Activated CD8-positive, alpha-beta T cell treated with anti-CD3 and anti-CD28 coated beads for 36 hours (primary cell): ENCODE results near the gene AP5Z1. TPM values are rescaled to one million over a fixed set of nuclear protein-coding genes. Genes with fewer than 3 reads are reported as not detected.

ENCODE experiments used
- ATAC-seq: fragments of 200-7000 bp; cut with Tn5 transposase; one replicate; pipeline ENCODE4 v1.10.0; 2021; ENCODE audit warnings: mild to moderate bottlenecking, moderate library complexity
- CTCF ChIA-PET: fragments of 350-600 bp; sonication (Branson Sonifier 250); formaldehyde crosslinking; loops from one replicate; lab custom pipeline; 2021; ENCODE audit warnings: antibody characterized with exemption; lab: Charles Lee
- POLR2A ChIA-PET: fragments of 350-600 bp; sonication (Branson Sonifier 250); formaldehyde crosslinking; loops from one replicate; lab custom pipeline; 2021; ENCODE audit warnings: antibody characterized with exemption; lab: Charles Lee
- DNase-seq: peaks from one replicate; pipeline ENCODE4 v3.0.0-alpha.2; 2020
- H3K27ac Mint-ChIP-seq: one replicate; pipeline ENCODE4 v1.8.0; 2021; ENCODE audit warnings: mild to moderate bottlenecking, mixed read lengths
- H3K27me3 Mint-ChIP-seq: one replicate; pipeline ENCODE4 v1.8.0; 2021; ENCODE audit warnings: mixed read lengths
- H3K36me3 Mint-ChIP-seq: one replicate; pipeline ENCODE4 v1.8.0; 2021; ENCODE audit warnings: low read depth, mixed read lengths
- H3K4me1 Mint-ChIP-seq: one replicate; pipeline ENCODE4 v1.8.0; 2021; ENCODE audit warnings: low read depth, mixed read lengths
- H3K4me3 Mint-ChIP-seq: one replicate; pipeline ENCODE4 v1.8.0; 2021; ENCODE audit warnings: mild to moderate bottlenecking, moderate library complexity, mixed read lengths
- H3K9me3 Mint-ChIP-seq: one replicate; pipeline ENCODE4 v1.8.0; 2021; ENCODE audit warnings: mixed read lengths
- intact Hi-C: fragments of 100-400 bp; cut with micrococcal nuclease; formaldehyde crosslinking; loops from one replicate; pipeline ENCODE4 v1.10.0; 2022
- total RNA-seq, 2 experiments: library from RNA; stranded (reverse); gene quantifications; one replicate each; pipeline ENCODE4 v1.2.3, GENCODE V29; 2021
- TF ChIP-seq, protein P1 (sequence below): fragments of 200-600 bp; IDR thresholded peaks from one replicate; pipeline ENCODE4 v1.8.0; 2022; ENCODE audit warnings: antibody characterized with exemption, mild to moderate bottlenecking

Gene AP5Z1, protein sequence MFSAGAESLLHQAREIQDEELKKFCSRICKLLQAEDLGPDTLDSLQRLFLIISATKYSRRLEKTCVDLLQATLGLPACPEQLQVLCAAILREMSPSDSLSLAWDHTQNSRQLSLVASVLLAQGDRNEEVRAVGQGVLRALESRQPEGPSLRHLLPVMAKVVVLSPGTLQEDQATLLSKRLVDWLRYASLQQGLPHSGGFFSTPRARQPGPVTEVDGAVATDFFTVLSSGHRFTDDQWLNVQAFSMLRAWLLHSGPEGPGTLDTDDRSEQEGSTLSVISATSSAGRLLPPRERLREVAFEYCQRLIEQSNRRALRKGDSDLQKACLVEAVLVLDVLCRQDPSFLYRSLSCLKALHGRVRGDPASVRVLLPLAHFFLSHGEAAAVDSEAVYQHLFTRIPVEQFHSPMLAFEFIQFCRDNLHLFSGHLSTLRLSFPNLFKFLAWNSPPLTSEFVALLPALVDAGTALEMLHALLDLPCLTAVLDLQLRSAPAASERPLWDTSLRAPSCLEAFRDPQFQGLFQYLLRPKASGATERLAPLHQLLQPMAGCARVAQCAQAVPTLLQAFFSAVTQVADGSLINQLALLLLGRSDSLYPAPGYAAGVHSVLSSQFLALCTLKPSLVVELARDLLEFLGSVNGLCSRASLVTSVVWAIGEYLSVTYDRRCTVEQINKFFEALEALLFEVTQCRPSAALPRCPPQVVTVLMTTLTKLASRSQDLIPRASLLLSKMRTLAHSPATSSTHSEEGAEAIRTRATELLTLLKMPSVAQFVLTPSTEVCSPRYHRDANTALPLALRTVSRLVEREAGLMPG
- 10 to 100 TPM; 21.2 to 21.3 TPM for total RNA-seq

DNA sequence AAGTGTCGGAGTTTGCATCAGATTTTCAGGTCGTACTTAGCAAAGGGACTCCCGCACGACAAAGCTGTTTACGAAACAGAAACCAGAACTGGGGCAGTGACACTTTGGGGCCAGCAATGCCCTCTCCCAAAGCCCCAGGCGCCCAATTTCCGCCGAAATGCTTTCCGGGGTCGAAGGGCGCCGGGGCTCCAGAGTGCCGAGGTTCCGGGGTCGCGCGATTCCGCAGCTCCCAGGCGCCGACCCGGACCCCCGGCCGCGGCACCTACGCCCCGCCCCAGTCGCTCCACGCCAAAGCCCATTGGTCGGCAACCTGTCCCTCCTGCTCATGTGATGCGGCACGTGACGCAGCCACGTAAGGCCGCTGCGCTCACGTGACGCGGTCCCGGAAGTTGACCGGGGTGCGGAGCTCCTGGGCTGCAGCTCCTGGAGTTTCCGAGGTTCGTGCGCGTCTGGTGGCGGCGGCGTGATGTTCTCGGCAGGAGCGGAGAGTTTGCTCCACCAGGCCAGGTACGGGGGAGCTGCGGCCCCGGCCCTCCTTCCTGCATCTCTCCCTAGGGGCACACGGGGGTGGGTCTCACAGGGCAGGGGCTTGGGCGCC lies at the start of gene AP5Z1:
TSS of gene AP5Z1 (plus strand) at position 374 of the 598 bp plus-strand sequence. CDS start at position 467, 93 bp downstream.
- intact Hi-C loops, result no loop called here
- H3K4me3 Mint-ChIP-seq, result peak within 1 kb of the TSS; percentile 99
- ChIA-PET POLR2A (interaction anchor here (0.5 to 2.8 kb wide), 24 partner anchors 9 to 145 kb away, joined by 3 to 18 read pairs (median 4); partner anchors contain the start of gene RADIL), CTCF (interaction anchor here (0.7 to 2.8 kb wide), 11 partner anchors 17 to 198 kb away, joined by 3 to 11 read pairs (median 3); partner anchors contain the start of gene RADIL)
- peaks cover 36% of the 10 kb centered on the region for H3K4me1 Mint-ChIP-seq
- DNase-seq (peak; percentile 97), ATAC-seq (peak; percentile 96)
- peak within 1 kb of the TSS; percentile 98 for H3K27ac Mint-ChIP-seq
- no peaks in the 10 kb centered on the region for H3K9me3 Mint-ChIP-seq
- TF ChIP-seq, protein P1, sequence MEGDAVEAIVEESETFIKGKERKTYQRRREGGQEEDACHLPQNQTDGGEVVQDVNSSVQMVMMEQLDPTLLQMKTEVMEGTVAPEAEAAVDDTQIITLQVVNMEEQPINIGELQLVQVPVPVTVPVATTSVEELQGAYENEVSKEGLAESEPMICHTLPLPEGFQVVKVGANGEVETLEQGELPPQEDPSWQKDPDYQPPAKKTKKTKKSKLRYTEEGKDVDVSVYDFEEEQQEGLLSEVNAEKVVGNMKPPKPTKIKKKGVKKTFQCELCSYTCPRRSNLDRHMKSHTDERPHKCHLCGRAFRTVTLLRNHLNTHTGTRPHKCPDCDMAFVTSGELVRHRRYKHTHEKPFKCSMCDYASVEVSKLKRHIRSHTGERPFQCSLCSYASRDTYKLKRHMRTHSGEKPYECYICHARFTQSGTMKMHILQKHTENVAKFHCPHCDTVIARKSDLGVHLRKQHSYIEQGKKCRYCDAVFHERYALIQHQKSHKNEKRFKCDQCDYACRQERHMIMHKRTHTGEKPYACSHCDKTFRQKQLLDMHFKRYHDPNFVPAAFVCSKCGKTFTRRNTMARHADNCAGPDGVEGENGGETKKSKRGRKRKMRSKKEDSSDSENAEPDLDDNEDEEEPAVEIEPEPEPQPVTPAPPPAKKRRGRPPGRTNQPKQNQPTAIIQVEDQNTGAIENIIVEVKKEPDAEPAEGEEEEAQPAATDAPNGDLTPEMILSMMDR, result no peak
- H3K36me3 Mint-ChIP-seq, result peaks cover 12% of the 10 kb centered on the region
- H3K27me3 Mint-ChIP-seq, result no peaks in the 10 kb centered on the region

DNA sequence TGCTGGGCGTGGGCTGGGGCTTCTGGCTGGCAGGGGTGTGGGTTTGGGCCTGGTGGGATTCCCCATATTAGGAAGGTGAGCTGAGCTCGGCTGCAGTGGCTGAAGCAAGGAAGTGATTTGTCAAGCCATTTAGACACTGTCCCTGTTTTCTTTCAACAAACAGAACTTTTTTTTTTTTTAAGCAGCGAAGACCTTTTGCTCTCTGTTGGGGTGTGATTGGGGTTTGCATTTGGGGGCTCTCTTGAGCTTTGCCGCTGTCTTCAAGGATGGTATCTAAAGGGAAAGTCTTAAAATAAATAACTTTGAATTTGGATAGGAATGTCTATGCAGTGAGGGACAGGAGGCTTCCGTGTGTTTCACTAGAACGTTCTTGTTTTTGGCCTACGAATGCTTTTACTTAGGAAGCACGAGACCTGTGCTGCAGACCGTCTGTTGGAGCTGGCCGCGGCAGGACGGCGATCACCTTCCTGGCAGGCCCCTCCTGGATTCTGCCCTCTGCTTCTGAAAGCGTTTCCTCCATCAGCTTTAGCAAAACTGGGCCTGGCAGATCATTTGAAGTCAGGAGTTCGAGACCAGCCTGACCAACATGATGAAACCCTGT lies 49.5 kb upstream of the AP5Z1 start:
- ChIA-PET CTCF (interaction anchor here (1.2 to 1.4 kb wide), 2 partner anchors 38 to 158 kb away, joined by 3 read pairs; partner anchors contain the start of gene RADIL), POLR2A (interaction anchor here (1.0 to 3.5 kb wide), 11 partner anchors 9 to 84 kb away, joined by 3 to 16 read pairs (median 4); partner anchors contain the start of gene AP5Z1)
- peaks cover 4% of the 10 kb centered on the region for H3K36me3 Mint-ChIP-seq
- H3K4me3 Mint-ChIP-seq, result peak overlapping the region; percentile 74
- H3K27ac Mint-ChIP-seq, result peak overlapping the region; percentile 88
- ATAC-seq, result no peak
- TF ChIP-seq, protein P1, result no peak
- no peaks in the 10 kb centered on the region for H3K9me3 Mint-ChIP-seq
- intact Hi-C loops, result no loop called here
- no peaks in the 10 kb centered on the region for H3K27me3 Mint-ChIP-seq
- peak; percentile 24 for DNase-seq
- peaks cover 57% of the 10 kb centered on the region for H3K4me1 Mint-ChIP-seq

DNA sequence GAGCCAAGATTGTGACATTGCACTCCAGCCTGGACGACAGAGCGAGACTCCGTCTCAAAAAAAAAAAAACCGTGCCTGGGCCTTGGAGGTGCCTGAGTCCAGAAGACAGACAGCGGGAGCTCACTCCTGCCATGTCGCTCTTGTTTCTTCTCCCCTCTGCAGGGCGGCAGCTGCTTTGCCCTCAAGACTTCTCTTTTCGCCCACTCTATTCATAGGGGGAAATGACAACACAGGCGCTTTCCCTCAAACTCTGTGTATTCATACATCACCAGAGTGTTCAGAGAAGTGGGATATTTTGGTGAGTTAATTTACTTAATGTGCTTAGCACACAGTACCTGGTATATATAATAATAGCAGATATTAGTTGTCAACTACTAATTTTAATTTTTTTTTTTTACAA lies 48.9 kb upstream of the AP5Z1 start:
- DNase-seq (peak; percentile 65), ATAC-seq (peak; percentile 37)
- no peaks in the 10 kb centered on the region for H3K9me3 Mint-ChIP-seq
- TF ChIP-seq, protein P1, result no peak
- ChIA-PET POLR2A (interaction anchor here (1.0 to 3.5 kb wide), 10 partner anchors 9 to 85 kb away, joined by 3 to 16 read pairs (median 4); partner anchors contain the start of gene AP5Z1), CTCF (interaction anchor here (1.2 to 1.4 kb wide), 2 partner anchors 39 to 157 kb away, joined by 3 read pairs; partner anchors contain the start of gene RADIL)
- H3K4me1 Mint-ChIP-seq, result peaks cover 60% of the 10 kb centered on the region
- intact Hi-C loops, result no loop called here
- H3K27ac Mint-ChIP-seq, result peak overlapping the region; percentile 88
- H3K4me3 Mint-ChIP-seq, result peak overlapping the region; percentile 74
- no peaks in the 10 kb centered on the region for H3K27me3 Mint-ChIP-seq
- peaks cover 7% of the 10 kb centered on the region for H3K36me3 Mint-ChIP-seq

DNA sequence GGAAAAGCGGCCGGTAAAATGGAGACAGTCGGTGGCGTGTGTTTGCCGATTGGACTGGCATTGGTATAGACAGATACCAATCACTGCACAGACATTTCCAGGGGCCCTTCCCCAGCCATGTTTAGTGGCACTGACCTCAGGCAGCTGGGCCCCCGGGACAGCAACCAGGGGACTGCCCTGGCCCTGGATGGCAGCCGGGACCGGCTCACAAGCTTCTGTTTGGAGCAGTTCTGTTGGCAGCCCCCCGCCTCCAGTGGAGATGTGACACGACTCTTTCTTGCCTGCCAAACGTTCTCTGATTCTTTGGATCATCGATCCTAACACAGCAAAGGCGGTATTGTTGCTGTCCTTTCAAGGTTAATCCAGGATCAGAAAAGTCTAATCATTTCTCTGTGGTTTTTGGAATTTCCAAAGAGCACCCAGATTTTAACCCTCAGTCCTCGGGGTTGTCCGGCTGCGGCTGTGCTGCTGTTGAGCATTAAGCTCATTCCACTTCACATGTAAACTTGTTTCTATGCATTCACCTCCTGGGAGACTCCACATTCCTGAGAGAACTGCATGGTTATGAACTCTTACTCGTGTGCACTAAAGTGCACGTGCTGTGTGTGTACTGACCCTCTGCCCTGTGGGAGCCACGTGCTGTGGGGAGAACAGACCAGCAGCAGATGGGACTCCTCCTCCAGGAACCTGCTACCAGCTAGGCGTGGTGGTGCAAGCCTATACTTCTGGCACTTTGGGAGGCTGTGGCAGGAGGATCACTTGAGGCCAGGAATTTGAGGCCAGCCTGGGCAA lies 47.3 kb upstream of the AP5Z1 start:
- Mint-ChIP-seq H3K4me3 (no peak overlapping the region), H3K27ac (no peak overlapping the region), H3K4me1 (peaks cover 63% of the 10 kb centered on the region), H3K9me3 (no peaks in the 10 kb centered on the region), H3K36me3 (peaks cover 20% of the 10 kb centered on the region), H3K27me3 (no peaks in the 10 kb centered on the region)
- TF ChIP-seq, protein P1, result no peak
- intact Hi-C loops, result no loop called here
- CTCF ChIA-PET, result no interaction called here
- no peak for ATAC-seq
- no peak for DNase-seq
- POLR2A ChIA-PET, result no interaction called here
